ENCODE results near the gene GNG5.
"Not testable (repeated sequence)": the region's sequence is repeated elsewhere in the genome, so short reads cannot be mapped to it uniquely, and the experiment has no call there.

GNG5 gene
- total RNA-seq = 9.7 to 15.1 reads per million in 2 donors

- peak; percentile 97 for DNase-seq
Measured at GRCh38 chr1:84506002-84506728, at the start of gene GNG5, which contains the start of gene SPATA1. GNG5 (minus strand) TSS chr1:84506581; CDS start chr1:84506091, 490 bp downstream. SPATA1 (plus strand) TSS chr1:84506386; CDS start chr1:84516360, 9,974 bp downstream.

DNA sequence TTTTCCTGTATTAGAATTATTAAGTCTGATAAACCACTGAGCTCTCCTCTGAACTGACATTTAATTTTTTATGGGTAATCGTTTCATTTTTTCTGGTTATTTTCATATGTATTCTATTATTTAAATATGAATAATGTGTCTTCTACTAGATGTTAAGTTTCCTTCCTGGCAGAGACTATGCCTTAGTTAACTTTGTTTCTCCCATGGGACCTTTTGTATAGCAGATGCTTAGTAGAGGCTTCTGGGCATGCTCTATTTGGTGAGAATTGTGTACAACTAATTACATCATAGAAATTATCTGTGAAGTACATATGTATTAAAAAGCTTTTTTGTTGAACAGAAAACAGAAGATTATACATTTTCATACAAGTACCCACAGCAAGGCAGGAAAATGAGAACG, 44.4 kb upstream of the GNG5 start:
- no peak for DNase-seq

GRCh38 chr1:84541679-84542078, 35.3 kb upstream of the GNG5 start:
- no peak for DNase-seq

DNA sequence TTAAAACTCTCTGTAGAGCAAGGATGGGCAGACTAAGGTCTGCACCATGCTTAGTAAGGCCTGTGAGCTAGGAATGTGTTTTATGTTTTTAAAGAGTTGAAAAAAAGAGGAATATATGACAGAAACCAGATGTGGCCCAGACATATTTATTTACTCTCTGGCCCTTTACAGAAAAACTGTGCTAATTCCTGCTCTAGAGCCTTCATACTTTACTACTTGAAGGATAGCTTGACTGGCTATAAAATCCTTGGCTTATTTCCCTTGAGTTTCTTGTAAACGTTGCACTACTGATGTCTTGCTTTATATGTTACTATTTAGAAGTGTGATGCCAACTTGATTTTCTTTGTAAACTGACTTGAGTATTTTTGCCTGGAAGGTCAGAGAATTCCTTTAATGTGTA, 34.4 kb upstream of the GNG5 start:
- DNase-seq = no peak

- no peak for DNase-seq
Measured at GRCh38 chr1:84539972-84540371, 33.6 kb upstream of the GNG5 start.

GRCh38 chr1:84538599-84538998, 32.2 kb upstream of the GNG5 start:
- DNase-seq = no peak

GRCh38 chr1:84525779-84526178, 19.4 kb upstream of the GNG5 start:
- DNase-seq = no peak

GRCh38 chr1:84524590-84524989, 18.2 kb upstream of the GNG5 start:
- DNase-seq = no peak

DNA sequence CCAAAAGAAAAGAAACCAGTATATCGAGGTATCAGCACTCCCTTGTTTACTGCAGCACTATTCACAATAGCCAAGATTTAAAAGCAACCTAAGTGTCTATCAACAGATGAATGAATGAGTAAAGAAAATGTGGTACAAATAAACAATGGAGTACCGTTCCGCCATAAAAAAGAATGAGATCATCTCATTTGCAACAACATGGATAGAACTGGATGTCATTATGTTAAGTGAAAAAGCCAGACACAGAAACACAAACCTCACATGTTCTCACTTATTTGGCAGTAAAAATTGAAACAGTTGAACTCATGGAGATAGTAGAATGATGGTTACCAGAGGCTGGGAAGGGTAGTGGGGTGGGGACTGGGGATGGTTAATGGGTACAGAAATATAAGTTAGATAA, 4.3 kb upstream of the GNG5 start:
- no peak for DNase-seq

GRCh38 chr1:84510165-84510564, 3.8 kb upstream of the GNG5 start:
- no peak for DNase-seq

- no peak for DNase-seq
Measured at GRCh38 chr1:84509029-84509428, 2.6 kb upstream of the GNG5 start.

GRCh38 chr1:84508510-84508909, 2.1 kb upstream of the GNG5 start:
- no peak for DNase-seq

DNA sequence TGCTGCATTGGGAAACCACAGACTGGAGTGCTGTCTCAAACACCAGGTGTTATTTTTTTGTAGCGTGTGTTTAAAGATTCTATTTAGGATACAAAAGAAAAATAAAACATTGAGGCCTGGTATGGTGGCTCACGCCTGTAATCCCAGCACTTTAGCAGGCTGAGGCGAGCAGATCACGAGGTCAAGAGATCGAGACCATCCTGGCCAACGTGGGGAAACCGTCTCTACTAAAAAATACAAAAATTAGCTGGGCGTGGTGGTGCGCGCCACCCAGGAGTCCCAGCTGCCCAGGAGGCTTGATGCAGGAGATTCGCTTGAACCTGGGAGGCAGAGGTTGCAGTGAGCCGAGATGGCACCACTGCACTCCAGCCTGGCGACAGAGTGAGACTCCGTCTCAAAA, 1.5 kb upstream of the GNG5 start:
- not testable (repeated sequence) for DNase-seq

DNA sequence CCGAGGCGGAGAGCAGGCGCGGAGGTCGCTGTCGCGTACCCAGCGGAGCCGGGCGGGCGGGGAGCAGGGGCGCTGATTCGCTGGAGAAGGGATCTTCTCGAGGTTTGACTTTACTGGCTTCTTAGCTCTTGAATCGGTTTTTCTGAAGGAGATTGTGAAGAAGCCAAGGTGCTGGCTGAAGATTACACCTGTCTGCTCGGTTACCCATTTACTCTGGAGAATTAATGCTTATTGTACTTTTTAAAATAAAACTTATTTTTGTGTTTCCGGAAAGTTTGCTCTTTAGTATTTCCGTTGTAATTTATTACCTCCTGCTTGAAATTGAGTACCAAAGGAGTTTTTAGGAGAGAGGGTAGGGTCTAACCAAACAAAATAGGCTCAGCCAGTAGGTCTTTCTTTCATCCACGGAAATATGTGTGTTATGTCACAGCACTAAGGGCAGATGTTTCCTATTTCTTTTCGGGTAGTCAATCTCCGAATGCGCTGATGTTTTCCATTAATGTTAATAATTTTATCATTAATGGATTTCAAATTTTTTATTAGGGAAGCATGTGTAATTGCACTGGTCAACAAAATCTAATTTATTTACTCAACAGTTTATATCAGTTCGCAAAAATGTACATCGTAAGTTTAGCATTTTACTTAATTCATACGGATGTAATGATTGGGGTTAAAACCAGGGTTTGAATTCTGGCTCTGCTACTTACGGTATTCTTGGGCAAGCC, 510 bp upstream of the GNG5 start:
- DNase-seq = no peak

DNA sequence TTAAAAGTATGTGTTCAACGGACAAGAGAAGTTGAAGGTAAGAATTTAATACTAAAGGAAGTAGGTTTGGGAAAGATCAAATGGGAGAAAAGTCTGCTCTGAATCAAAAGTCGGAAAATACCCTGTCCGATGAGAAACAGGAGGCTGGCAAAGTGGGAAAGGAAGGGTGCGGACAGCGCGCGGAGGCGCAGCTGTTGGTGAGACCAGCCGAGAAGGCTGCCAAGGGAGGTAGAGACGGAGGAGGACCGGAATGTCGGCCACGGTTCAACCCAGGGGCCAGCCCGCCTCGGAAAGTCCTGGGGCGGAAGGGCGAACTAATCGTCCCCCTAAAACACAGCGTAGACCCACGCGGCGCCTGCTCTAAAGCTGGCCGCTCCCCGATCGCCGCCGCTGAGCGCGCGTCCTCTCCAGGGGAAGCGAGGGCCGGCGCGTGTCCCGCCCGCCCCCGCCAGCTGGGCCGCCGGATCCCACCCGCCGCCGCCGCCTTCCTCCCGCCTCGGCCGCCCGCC, 834 bp downstream of the GNG5 start:
- peak; percentile 72 for DNase-seq

GRCh38 chr1:84504580-84505492, 1.5 kb downstream of the GNG5 start:
- DNase-seq = no peak

DNA sequence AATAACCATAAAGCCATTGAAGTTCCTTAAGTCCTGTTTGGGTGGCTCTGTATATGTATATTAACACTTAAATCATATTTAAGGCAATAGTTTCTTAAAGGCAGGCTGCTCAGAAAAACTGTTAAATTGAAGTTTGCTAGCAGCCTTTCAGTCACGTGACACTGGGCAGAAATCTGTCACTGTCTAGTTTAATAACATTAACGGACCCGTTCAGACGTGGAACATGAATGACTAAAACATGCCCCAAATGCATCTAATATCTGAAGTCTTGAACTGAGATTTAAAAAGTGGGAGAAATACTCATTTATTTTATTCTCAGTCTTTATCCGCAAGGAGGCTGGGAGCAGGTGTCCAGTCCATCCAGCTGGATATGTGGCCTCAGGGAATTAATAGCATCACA, 3.5 kb downstream of the GNG5 start:
- no peak for DNase-seq

- no peak for DNase-seq
Measured at GRCh38 chr1:84497631-84498275, 8.6 kb downstream of the GNG5 start.

- DNase-seq = no peak
Measured at GRCh38 chr1:84496498-84496897, 9.9 kb downstream of the GNG5 start.

GRCh38 chr1:84493747-84494146, 12.6 kb downstream of the GNG5 start:
- no peak for DNase-seq

DNA sequence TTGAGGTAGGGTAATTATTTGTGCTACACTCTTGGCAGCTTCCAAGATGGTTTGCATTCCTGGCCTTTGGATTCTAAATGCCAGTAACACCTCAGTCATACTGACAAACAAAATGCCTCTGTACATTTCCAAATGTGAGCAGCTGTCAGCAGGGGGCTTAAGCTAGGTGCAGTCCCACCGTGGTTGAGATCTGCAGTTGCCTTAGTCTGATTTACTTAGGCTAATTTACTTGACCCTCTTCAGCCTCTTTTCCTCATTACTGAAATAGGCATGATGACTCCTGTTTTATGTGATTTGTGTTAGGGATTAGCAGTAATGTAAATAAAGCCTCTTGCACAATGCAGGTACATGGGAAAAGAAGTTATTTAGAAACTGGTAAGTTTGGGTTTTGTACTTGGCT, 13.7 kb downstream of the GNG5 start:
- DNase-seq = no peak

GRCh38 chr1:84489766-84490165, 16.6 kb downstream of the GNG5 start:
- DNase-seq = no peak

Measured in activated gamma-delta T cell (primary cell).